HepG2 (cell line): ENCODE results near the gene OLFM2.

ENCODE experiments used
- ELF4 ChIP-seq: sonication (generic); formaldehyde crosslinking; IDR thresholded peaks from 2 replicates; pipeline ENCODE4 v1.5.0; 2020; ENCODE audit warnings: missing genetic modification reagents, mild to moderate bottlenecking, moderate library complexity, borderline replicate concordance
- FOXC1 ChIP-seq: sonication (generic); formaldehyde crosslinking; IDR thresholded peaks from 2 replicates; pipeline ENCODE4 v1.8.0; 2022; ENCODE audit warnings: mild to moderate bottlenecking, missing genetic modification reagents, borderline replicate concordance
- GABPA ChIP-seq, 2 experiments: IDR thresholded peaks; 2 replicates each; pipeline ENCODE4 v1.6.1; 2011 to 2016; ENCODE audit warnings: low read depth in 2 of 2, low read length in 1 of 2, missing biosample characterization in 1 of 2, missing genetic modification characterization in 1 of 2
- MED8 ChIP-seq: sonication (generic); formaldehyde crosslinking; IDR thresholded peaks from 2 replicates; pipeline ENCODE4 v1.8.1; 2023; ENCODE audit warnings: mild to moderate bottlenecking, missing genetic modification reagents; ENCODE audit not compliant: insufficient replicate concordance
- SMARCC2 ChIP-seq: fragments of 450-650 bp; IDR thresholded peaks from 2 replicates; pipeline ENCODE4 v1.6.1; 2017; ENCODE audit warnings: antibody characterized with exemption, mild to moderate bottlenecking
- TF ChIP-seq, protein P1 (sequence below): sonication (generic); formaldehyde crosslinking; IDR thresholded peaks from 2 replicates; pipeline ENCODE4 v1.5.0; 2020; ENCODE audit warnings: missing genetic modification reagents

DNA sequence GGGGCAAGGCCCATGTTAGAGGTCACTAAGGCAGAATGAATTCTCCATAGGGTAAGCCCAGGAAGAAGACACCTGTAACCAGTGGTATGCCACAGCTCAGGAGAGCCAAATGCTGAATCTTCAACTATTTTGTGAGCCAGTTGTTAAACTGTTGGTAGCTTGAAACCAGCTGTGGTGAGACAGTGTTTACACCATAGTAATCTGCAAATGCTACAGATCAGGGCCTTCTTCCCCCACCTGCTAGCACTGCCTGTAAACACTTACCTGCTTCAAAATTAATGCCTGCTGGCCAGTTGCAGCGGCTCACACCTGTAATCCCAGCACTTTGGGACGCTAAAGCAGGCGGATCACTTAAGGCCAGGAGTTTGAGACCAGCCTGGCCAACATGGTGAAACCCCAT is 129.5 kb downstream of the OLFM2 start:
- TF ChIP-seq, protein P1, sequence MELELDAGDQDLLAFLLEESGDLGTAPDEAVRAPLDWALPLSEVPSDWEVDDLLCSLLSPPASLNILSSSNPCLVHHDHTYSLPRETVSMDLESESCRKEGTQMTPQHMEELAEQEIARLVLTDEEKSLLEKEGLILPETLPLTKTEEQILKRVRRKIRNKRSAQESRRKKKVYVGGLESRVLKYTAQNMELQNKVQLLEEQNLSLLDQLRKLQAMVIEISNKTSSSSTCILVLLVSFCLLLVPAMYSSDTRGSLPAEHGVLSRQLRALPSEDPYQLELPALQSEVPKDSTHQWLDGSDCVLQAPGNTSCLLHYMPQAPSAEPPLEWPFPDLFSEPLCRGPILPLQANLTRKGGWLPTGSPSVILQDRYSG (CRISPR knock-in tag) = no peak
- TF ChIP-seq MED8 (CRISPR knock-in tag) (no peak), FOXC1 (CRISPR knock-in tag) (no peak), SMARCC2 (no peak), GABPA (IDR thresholded peaks at IDR 0.05; ENCODE audit: low read depth, low read length) (no peak), GABPA (CRISPR knock-in tag; IDR thresholded peaks at IDR 0.05; ENCODE audit: low read depth) (no peak), ELF4 (no peak)
